ENCODE data around the gene CARD16.

The CARD16 gene

DNA sequence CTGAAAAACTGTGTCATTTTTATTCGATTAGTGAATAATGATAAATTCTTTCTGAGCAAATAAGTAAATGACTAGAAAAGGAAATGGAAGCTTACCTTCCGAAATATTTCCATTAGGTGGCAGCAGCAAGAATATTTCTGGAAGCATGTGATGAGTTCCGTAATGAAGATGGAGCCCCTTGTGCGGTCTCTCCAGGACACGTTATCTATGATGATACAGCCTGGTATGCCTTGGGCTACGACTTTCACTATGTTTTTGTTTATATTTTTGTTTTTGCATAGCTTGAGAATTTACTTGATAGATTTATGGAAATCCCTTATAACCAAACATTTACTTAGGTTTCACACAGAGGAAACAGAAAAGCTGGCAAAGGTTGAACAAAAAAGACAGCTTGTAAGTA, 47.8 kb downstream of the CARD16 start:
- in situ Hi-C loops (cut with MboI; ENCODE audit: low sequenced_read_pairs), result no loop called here

DNA sequence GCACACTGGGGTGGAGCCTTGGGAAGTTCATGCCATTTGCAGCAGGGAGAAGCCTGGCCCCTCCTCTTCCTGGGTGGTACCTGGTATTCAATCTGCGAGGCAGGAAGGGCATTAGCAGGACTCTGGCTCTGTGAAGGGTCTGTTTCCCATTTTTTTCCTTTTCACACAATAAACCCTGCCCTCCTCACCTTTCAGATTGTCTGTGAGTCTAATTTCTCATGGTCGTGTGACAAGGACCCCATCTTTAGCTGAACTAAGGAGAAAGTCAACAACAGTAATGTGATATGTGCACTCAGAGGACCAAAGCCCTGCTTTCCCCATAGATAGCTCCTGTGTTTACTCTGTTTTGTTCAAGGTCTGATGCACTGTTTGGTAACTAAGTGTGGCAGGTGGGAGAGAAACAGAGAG, 50.1 kb downstream of the CARD16 start:
- in situ Hi-C loops (cut with MboI; ENCODE audit: low sequenced_read_pairs), result no loop called here

DNA sequence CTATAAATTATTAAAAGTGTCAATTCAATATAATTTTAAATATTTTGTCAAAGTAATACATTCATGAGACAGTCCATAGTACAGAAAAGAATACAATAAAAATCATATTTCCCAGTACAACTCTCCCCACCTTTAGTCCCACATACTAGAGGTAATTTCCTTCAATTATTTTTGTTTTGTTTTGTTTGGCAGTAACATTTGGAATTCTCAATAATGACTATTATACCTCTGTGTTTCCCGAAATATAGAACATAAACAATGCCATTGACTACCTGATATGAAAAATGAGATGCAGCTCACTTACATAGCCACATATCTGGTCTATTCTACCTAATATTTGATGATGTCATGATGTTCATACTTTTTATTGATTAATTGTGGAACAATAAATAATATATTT, 52.4 kb downstream of the CARD16 start:
- in situ Hi-C loops (cut with MboI; ENCODE audit: low sequenced_read_pairs), result no loop called here

DNA sequence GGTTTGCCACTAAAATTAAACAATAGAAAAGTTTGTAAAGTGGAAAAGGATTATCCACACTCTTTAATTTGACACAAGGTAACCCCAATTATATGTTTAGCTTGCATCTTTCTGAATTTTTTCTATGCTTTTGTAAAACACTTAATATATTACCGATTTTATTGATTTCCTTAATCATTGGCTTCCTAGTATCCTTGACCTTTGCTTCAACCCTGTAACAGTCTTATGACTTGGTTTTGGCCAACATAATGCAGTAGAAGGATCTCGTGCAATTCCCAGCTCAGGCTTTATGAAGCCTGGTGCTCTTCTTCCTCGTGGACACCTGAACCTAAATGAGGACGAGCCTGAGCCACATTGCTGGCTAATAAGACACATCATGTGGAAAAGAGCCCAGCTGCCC, 53.1 kb downstream of the CARD16 start:
- in situ Hi-C loops (cut with MboI; ENCODE audit: low sequenced_read_pairs), result no loop called here

Measured in HL-60/S4 treated with phorbol 12-myristate 13-acetate at 8.2 ng/mL for 4 days and 3 days (cell line).